Activated effector memory CD4-positive, alpha-beta T cell treated with anti-CD3 and anti-CD28 coated beads, Interleukin-2, amount 50 U/mL, for 16 hours (primary cell): Measurements from ENCODE around the gene NAGA.
"Not testable (repeated sequence)": the region's sequence is repeated elsewhere in the genome, so short reads cannot be mapped to it uniquely, and the experiment has no call there.

Experiments used
- DNase-seq: peaks from one replicate; pipeline ENCODE4 v3.0.0-alpha.2; 2020

NAGA gene

DNA sequence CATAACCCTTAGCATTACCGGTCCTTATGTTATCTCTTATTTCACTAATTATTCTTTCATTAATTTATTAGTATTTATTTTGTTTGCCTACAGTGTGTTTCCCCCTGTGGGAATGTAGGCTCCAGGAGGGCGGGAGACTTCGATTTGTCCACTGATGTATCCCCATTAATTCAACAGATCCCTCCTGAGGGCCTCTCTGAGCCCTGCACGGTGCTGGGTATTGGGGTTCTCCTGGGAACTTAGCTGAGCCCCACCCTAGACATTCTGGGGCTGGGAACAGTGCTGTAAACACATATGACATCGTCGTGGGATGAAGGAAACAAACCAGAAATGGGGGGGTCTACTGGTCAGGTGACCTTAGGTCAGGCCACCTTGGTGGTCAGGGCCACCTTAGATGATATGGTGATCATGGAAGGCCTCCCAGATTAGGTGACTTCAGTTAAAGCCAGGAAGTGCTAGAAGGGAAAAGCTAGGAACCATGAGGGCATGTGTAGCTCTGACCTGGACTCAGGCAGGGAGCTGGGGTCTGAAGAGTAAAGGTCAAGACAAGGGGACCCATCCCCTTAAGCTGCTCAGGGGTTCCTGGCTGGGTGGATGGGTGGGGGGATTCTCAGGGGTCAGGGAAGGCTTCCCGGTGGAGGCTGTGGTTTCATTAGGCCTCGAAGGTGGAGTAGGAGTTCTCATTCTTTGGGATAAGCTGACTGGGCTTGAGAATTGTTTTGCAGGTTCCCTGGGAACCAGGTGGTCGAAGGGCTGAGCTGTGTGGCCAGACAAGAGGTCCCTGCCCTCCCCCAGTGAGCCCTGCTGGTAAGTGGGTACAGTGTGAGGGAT, 4.4 kb upstream of the NAGA start:
- DNase-seq = no peak

- peak; percentile 86 for DNase-seq
Observed at GRCh38 chr22:42074132-42074811, 3.7 kb upstream of the NAGA start, which contains the start of gene PHETA2. Gene PHETA2, plus strand, starts transcription at chr22:42074248. Its CDS starts 3,046 bp downstream, at chr22:42077294.

- no peak for DNase-seq
Observed at GRCh38 chr22:42073621-42074041, 3.0 kb upstream of the NAGA start.

- DNase-seq = no peak
Observed at GRCh38 chr22:42072606-42073330, 2.2 kb upstream of the NAGA start.

DNA sequence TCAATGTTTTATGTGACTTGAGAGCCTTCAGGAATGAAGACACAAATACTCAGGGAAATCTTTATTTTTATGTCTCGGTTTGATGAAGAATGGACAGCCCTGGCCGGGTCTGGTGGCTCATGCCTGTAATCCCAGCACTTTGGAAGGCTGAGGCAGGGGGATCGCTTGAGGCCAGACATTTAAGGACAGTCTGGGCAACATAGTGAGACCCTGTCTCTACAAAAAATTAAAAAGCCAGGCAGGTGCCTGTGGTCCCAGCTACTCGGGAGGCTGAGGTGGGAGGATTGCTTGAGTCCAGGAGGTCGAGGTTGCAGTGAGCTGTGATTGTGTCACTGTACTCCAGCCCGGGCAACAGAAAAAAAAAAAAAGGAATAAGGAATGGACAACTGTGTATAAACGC, 896 bp upstream of the NAGA start:
- DNase-seq = not testable (repeated sequence)

- DNase-seq = peak; percentile 63
Observed at GRCh38 chr22:42069801-42070516, 653 bp downstream of the NAGA start.

DNA sequence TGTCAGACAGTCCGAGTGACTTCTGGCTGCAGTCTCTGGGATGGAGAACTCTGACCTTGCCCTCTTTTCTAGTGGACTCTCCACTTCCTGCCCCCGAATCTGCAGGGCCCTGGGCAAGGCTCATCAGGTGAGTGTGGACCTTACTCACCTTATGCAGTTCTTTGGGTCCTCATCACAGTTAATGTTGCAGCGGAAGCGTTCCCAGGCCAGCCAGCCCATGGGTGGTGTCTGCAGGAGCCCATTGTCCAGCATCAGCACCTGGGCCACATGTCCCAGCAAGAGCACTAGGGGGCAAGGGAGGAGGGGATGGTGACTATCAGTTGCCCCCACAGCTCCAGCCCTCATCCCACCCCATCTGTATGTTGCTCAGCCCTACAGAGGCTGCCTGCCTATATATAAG, 2.3 kb downstream of the NAGA start:
- DNase-seq = peak; percentile 58

DNA sequence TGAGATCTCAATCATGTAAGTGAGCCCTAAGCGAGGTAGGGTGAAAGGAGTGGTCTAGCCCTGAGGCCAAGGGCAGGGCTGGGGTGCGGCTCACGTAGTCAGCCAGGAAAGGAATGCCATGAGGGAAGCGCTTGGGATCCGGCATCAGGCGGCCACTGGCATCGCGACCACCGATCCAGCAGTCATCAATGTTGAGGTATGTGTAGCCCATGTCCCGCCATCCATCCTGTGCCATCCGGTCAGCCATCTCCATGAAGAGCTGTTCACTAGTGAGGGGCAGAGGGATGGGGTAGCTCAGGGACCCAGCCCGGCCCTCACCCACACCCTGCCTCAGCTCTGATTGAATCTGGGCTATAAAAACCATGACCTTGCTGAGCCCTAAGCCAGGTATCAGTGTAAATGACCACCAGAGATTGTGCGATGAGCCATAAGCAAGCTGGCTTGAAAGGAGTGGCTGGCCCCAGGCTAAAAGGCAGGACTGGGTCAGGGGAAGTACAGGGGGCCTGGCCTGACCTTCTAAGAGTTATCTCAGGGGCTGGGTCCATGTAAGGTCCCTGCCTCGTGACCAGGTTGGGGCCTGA, 2.9 kb downstream of the NAGA start:
- peak; percentile 53 for DNase-seq

GRCh38 chr22:42066937-42067336, 3.7 kb downstream of the NAGA start:
- DNase-seq = peak; percentile 52

DNA sequence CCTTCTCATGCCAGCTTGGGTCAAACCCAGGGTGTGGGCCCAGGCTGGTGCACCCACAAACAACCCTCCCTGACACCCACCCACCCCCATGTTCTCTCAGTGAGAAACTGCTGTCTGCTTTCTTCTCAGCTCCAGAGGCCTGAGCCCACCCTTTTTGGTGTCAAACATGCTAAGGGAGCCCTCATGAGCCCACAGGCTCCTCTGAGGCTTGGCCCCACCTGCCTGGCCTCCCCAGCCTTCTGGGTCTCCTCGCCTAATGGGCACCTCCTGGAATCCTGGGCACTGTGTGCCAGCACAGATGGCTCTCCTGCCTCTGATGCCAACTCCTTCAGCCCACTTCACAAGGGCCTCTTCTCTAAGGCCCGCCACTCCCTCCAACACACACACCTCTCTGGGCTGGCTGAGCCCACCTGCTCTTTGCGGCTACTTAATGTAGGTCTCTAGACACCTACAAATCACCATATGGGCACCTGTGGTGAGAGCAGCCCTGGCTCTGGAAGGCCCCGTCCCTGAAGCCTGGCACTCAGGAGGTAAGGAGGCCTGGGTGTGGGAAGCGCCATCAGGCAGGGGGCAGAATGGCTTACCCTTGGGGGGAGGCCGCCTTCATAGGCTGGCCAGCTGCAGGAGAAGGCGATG, 4.4 kb downstream of the NAGA start:
- DNase-seq = peak; percentile 54

DNA sequence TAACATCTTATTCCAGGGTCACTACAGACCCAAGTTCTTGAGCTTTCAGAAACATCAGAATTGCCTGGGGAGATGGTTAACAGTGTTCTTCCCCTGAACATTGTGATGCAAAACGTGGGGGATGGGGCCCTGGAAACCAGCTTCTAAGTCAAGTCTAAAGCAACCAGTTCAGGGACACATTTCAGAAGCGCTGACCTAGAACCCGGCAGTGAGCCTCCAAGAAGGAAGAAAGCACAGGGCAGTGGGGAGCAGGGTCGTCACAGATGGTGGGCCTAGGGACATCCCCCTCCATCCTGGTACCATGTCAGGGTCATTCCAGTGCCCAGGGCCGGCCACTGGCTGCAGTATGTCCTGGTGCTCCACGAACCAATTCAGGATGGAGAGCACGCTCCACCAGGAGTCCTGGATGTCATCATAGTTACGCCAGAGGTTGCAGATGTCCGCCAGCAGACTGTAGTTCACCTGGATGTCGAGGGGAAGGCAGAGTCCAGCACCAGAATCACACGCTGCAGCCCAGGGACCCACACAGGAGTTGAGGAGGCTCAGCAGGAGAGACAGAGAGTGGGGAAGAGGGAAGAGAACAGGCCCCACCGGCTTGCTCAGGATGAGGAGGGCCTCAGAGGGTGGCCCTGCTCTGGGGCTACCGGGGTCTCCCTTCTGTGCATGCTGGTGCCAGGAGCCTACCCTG, 5.0 kb downstream of the NAGA start:
- peak; percentile 39 for DNase-seq

DNA sequence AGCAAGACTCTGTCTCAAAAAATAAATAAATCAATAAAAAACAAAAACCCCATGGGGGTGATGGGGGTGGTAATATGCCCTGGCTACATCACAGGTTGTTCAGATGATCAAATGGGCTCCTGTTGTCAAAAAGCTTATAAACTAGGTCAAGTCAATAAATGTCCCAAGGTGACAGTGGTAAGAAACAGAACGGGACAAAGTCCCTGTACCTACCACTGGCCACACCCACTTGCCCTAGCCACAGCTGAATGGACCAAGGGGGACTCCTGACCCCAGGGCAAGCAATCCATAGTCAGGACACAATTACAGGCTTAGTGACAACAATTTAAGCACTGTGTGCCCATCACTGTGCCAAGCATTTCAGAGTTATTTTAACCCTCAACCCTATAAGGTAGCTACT, 6.0 kb downstream of the NAGA start:
- DNase-seq = peak; percentile 55

GRCh38 chr22:42062506-42063170, 8.0 kb downstream of the NAGA start:
- no peak for DNase-seq

- no peak for DNase-seq
Observed at GRCh38 chr22:42061041-42061440, 9.6 kb downstream of the NAGA start.

- peak; percentile 33 for DNase-seq
Observed at GRCh38 chr22:42060489-42060888, 10.1 kb downstream of the NAGA start.

DNA sequence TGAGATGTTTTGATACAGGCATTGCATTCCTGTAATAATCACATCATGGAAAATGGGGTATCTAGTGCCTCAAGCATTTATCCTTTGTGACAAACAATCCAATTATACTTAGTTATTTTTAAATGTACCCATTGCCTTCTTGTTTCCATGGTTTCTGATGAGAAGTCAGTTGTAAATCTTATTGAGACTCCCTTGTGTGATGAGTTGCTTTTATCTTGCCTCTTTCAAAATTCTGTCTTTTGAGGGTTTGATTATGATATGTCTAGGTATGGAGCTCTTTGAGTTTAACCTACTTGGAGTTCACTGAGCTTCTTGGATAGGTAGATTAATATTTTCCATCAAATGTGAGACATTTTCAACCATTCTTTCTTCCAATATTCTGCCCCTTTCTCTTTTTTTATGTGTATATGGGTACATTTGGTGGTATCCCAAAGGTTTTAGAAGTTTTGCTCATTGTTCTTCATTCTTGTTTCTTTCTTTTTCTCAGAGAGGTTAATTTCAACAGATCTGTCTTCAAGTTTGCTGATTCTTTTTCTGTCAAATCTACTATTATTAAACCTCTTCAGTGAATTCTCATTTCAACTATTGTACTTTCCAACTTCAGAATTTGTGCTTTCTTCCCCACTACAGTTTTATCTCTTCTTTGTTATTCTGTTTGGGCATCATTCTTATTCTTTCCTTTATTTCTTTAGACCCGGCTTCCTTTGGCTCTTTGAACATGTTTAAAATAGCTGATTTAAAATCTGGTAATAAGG, 13.7 kb downstream of the NAGA start:
- DNase-seq = no peak

- DNase-seq = no peak
Observed at GRCh38 chr22:42052765-42053164, 17.8 kb downstream of the NAGA start.

GRCh38 chr22:42050641-42051180, 19.9 kb downstream of the NAGA start:
- DNase-seq = no peak

GRCh38 chr22:42041784-42042183, 28.8 kb downstream of the NAGA start:
- DNase-seq = no peak

GRCh38 chr22:42039271-42039670, 31.3 kb downstream of the NAGA start:
- no peak for DNase-seq
